PFSK-1 (cell line): ENCODE results near the gene S1PR2.

Experiments used
- POLR2AphosphoS5 ChIP-seq: IDR thresholded peaks from 2 replicates; pipeline ENCODE4 v1.6.1; 2012; ENCODE audit warnings: low read depth, mild to moderate bottlenecking, control low read depth, low read length, moderate library complexity
- REST ChIP-seq, 2 experiments: IDR thresholded peaks; 2 replicates each; pipeline versions ENCODE4 v1.6.1 to v1.8.0; 2011 to 2012; ENCODE audit warnings: low read depth in 2 of 2, low read length in 2 of 2, control low read depth in 1 of 2, inconsistent platforms in 1 of 2, mild to moderate bottlenecking in 1 of 2, moderate library complexity in 1 of 2; ENCODE audit not compliant: insufficient read depth in 1 of 2

- TF ChIP-seq REST (IDR thresholded peaks at IDR 0.05; ENCODE audit: insufficient read depth in 1 of 2, low read depth in 2 of 2, low read length in 2 of 2) (no peak), POLR2AphosphoS5 (no peak)
These were observed 24.8 kb downstream of the S1PR2 start for GRCh38 chr19:10206226-10206885.
